ENCODE results near the gene ANXA2.

Gene ANXA2

DNA sequence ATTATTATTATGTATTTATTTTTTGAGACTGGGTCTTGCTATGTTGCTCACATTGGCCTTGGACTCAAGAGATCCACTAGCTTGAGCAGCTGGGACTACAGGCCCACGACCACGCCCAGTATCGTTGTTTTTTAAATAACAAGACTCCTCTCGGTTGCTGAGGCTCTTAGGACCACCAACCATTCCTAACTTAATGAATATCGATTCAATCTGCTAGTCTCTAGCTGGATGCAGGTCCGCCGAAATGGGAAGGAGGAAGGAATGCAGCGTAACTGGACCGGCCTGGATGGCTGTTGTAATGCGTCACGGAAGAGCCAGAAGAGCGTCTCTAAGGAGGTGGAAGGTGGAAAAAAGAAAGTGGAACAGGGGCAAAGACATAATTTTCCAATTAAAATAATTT, 1.7 kb downstream of the ANXA2 start:
- Histone ChIP-seq H3K27me3 (ENCODE audit: insufficient read depth, low read length) (peaks cover 8% of the 10 kb centered on the region; the same call in 1 of the 2 replicates), H3K9ac (ENCODE audit: low read depth, low read length) (peak overlapping the region; percentile 73; the same call in 1 of the 2 replicates), H3K27ac (ENCODE audit: low read depth, low read length) (no peak overlapping the region), H3K9me3 (ENCODE audit: insufficient read depth, low read depth, low read length) (no peaks in the 10 kb centered on the region), H3K4me1 (ENCODE audit: insufficient read depth, low read length) (peaks cover 69% of the 10 kb centered on the region), H3K36me3 (ENCODE audit: insufficient read depth, low read length) (peaks cover 28% of the 10 kb centered on the region), H3K4me3 (ENCODE audit: low read length) (peak overlapping the region; percentile 80)
- WGBS: 69% methylated on average over 11 of the region's 12 CpGs

DNA sequence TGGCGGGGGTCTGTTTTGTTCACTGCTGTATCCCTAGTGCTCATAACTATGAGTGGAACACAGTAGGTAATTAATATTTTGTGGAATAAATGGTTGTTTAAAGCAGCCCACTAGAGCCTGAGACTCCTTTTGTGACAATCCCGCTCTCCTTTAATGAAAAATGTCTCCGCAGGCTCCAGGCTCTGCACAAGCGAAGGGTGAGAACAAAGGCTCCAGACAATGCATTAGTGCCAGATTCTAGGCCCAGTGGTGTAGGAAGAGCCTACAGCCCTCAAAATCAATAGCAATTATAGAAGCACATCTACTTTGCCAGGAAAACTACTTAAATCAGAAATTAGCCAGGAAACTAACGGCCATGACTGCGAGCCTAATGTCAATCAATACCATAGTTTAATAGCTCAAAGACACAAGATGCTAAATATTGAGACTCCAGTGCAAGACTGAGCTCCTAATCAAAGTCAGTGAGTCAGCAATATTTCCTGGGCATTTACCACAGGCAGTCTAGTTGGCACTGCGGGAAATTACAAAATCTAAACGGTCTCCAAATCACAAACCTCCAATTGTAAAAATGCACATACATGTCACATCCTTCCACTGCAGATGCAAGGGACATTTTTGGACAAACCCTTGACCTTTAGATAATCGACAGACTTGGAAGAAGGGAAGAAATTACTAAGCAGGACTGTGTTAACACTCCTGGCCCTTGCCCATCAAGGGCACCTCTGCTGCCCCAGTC, 2.3 kb downstream of the ANXA2 start:
- Histone ChIP-seq H3K27ac (ENCODE audit: low read depth, low read length) (no peak overlapping the region; the same call in 1 of the 2 replicates), H3K9me3 (ENCODE audit: insufficient read depth, low read depth, low read length) (no peaks in the 10 kb centered on the region), H3K9ac (ENCODE audit: low read depth, low read length) (peak overlapping the region; percentile 73; the same call in 1 of the 2 replicates), H3K4me1 (ENCODE audit: insufficient read depth, low read length) (peaks cover 69% of the 10 kb centered on the region), H3K36me3 (ENCODE audit: insufficient read depth, low read length) (peaks cover 28% of the 10 kb centered on the region), H3K4me3 (ENCODE audit: low read length) (peak overlapping the region; percentile 80), H3K27me3 (ENCODE audit: insufficient read depth, low read length) (peaks cover 8% of the 10 kb centered on the region; the same call in 1 of the 2 replicates)
- WGBS: 95% methylated on average over 9 of the region's 9 CpGs

DNA sequence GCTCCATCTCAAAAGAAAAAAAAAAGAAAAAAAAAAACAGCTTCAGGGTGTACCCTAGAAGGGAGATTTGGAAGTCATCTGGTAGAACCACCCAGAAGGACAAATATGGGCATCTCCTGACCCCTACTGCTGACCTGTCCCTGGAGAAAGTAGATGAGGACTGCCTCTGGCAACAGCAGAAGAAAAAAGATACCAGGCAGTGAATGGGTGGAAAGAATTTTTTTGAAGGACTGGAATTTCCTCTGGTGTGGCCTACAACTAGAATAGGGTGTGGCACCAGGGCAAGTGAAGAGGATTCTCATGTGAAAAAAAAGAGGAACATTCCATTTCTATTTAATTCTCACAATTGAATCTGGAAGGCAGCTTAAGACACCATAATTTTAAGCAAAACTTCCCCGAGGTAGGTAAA, 3.1 kb downstream of the ANXA2 start:
- Histone ChIP-seq H3K27me3 (ENCODE audit: insufficient read depth, low read length) (peaks cover 8% of the 10 kb centered on the region; the same call in 1 of the 2 replicates), H3K27ac (ENCODE audit: low read depth, low read length) (no peak overlapping the region; the same call in 1 of the 2 replicates), H3K4me1 (ENCODE audit: insufficient read depth, low read length) (peaks cover 69% of the 10 kb centered on the region), H3K36me3 (ENCODE audit: insufficient read depth, low read length) (peaks cover 28% of the 10 kb centered on the region), H3K9ac (ENCODE audit: low read depth, low read length) (no peak overlapping the region), H3K9me3 (ENCODE audit: insufficient read depth, low read depth, low read length) (no peaks in the 10 kb centered on the region), H3K4me3 (ENCODE audit: low read length) (no peak overlapping the region; the same call in 1 of the 2 replicates)
- 100% methylated on average over 1 of the region's 1 CpG for WGBS

DNA sequence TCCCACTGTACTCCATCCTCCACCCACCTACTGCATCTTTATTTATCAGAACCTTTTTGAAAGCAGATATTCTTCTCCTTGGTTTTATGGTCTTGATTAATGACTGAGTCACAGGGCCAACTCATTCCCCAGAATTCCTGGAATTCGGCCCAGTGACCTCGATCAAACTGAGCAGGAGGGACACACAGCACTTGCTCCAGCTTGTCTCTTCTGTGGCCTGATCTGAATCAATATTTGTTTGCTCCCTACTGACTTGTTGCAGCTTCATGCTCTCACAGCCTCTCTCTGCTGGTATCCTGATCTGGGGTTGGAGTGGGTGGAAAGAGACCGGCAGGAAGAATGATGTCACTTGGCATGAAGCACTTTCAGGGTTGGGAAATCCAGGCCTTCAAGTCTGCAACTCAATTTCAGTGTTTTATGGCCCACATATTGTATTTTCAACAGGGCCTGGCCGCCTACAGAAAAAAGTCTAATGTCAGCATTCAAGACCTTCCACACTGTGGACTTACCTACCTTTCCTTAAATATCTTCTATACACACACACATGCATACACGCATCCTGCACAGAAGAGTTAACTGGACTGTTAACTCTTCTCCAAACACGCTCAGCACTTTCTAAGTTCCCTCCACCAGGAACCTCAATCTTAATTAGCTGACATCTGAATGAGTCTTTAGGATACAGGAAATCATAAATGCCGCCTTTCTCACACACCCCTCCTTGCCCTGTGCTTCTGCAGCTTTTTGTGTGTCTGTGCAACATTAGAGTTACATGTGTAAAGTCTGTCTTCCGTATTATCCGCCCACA, 4.6 kb downstream of the ANXA2 start:
- H3K27me3 ChIP-seq (ENCODE audit: insufficient read depth, low read length): no peaks in the 10 kb centered on the region
- WGBS: 79% methylated on average over 9 of the region's 9 CpGs
- H3K9me3 ChIP-seq (ENCODE audit: insufficient read depth, low read depth, low read length): no peaks in the 10 kb centered on the region
- peak overlapping the region; percentile 2; the same call in 1 of the 2 replicates for H3K27ac ChIP-seq (ENCODE audit: low read depth, low read length)
- H3K4me1 ChIP-seq (ENCODE audit: insufficient read depth, low read length): peaks cover 68% of the 10 kb centered on the region
- peaks cover 28% of the 10 kb centered on the region for H3K36me3 ChIP-seq (ENCODE audit: insufficient read depth, low read length)
- H3K4me3 ChIP-seq (ENCODE audit: low read length): no peak overlapping the region; the same call in 1 of the 2 replicates
- H3K9ac ChIP-seq (ENCODE audit: low read depth, low read length): peak overlapping the region; percentile 42

DNA sequence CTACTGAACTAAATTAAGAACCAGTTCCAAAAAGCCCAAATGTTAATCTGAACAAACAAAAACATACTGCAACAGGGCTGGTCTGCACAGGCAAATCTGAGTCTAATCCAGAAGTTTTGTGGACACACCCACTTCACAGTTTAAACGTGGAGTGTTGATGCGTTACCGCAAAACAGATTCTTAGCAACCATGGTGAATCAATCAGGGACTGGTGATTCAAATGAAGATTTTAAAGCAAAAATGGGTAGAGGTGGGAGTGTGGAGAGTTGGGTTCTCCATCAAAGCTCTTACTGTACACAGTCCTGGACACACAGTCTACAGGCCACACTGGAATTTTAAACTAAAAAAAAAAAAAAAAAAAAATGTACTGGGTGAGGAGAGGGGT, 5.2 kb downstream of the ANXA2 start:
- no peaks in the 10 kb centered on the region for H3K9me3 ChIP-seq (ENCODE audit: insufficient read depth, low read depth, low read length)
- no peaks in the 10 kb centered on the region for H3K27me3 ChIP-seq (ENCODE audit: insufficient read depth, low read length)
- WGBS: 67% methylated on average over 3 of the region's 3 CpGs
- no peak overlapping the region for H3K4me3 ChIP-seq (ENCODE audit: low read length)
- H3K27ac ChIP-seq (ENCODE audit: low read depth, low read length): peak overlapping the region; percentile 2; the same call in 1 of the 2 replicates
- peaks cover 28% of the 10 kb centered on the region for H3K36me3 ChIP-seq (ENCODE audit: insufficient read depth, low read length)
- peak overlapping the region; percentile 42; the same call in 1 of the 2 replicates for H3K9ac ChIP-seq (ENCODE audit: low read depth, low read length)
- H3K4me1 ChIP-seq (ENCODE audit: insufficient read depth, low read length): peaks cover 68% of the 10 kb centered on the region

DNA sequence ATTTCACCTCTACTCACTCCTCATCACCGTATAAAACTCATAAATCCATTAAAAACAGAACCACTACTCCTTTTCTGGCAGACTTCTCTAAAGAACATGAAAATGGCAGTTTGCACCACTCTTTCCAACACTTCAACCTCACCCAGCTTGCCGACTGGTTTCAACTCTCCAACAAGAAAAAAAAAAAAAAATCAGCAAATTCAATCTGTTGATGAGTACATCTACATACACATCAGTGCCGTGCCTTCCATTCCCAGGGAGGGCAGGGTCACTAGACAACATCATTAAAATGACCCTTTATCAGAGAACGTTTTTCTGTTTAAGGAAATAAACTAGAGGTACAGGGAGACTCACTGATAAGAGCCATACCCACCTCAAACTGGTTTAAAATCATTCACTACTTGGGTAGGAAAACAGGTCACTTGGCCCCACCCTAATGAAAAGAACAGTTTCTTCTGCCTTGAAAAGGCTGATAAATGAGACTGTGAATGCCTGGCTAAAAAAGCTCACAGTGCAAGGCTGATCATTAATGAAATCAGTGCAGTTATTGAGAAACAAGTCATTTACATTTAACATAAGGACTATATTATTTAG, 6.0 kb downstream of the ANXA2 start:
- Histone ChIP-seq H3K4me1 (ENCODE audit: insufficient read depth, low read length) (peaks cover 67% of the 10 kb centered on the region), H3K9me3 (ENCODE audit: insufficient read depth, low read depth, low read length) (no peaks in the 10 kb centered on the region), H3K4me3 (ENCODE audit: low read length) (no peak overlapping the region), H3K9ac (ENCODE audit: low read depth, low read length) (no peak overlapping the region), H3K27me3 (ENCODE audit: insufficient read depth, low read length) (no peaks in the 10 kb centered on the region), H3K27ac (ENCODE audit: low read depth, low read length) (peak overlapping the region; percentile 31), H3K36me3 (ENCODE audit: insufficient read depth, low read length) (peaks cover 28% of the 10 kb centered on the region)
- 19% methylated on average over 4 of the region's 4 CpGs for WGBS

DNA sequence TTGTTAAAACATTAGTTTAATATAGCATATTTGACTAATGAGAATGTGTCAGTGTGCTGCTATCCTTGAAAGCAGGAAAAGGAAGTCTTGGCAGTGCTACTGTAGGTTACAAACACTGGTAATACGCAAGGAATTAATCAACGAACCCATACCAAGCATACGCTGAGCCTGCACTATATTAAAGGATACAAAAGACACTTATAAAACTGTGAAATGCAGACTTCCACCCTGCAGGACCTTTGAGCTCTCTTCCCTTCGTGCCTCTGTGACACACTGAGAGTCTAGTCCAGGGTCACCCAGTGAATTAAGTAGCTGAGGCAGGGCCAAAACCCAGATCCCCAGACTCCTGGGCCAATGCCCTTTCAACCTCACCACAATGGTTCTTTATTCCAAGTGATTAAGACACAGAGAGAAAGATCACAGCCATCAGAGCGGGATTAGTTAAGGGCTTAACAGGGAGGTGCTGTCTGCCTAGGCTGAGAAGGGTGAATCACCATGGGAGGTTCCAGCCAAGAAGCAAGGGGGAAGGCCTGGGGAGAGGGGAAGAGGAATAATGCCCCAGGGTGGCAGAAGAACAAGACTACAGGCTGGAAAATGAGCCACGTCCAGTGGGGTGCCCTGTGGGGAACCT, 6.8 kb downstream of the ANXA2 start:
- Histone ChIP-seq H3K4me3 (ENCODE audit: low read length) (no peak overlapping the region), H3K36me3 (ENCODE audit: insufficient read depth, low read length) (peaks cover 28% of the 10 kb centered on the region), H3K27me3 (ENCODE audit: insufficient read depth, low read length) (no peaks in the 10 kb centered on the region), H3K9me3 (ENCODE audit: insufficient read depth, low read depth, low read length) (no peaks in the 10 kb centered on the region), H3K27ac (ENCODE audit: low read depth, low read length) (peak overlapping the region; percentile 53), H3K9ac (ENCODE audit: low read depth, low read length) (no peak overlapping the region), H3K4me1 (ENCODE audit: insufficient read depth, low read length) (peaks cover 59% of the 10 kb centered on the region)
- WGBS: 40% methylated on average over 6 of the region's 6 CpGs

DNA sequence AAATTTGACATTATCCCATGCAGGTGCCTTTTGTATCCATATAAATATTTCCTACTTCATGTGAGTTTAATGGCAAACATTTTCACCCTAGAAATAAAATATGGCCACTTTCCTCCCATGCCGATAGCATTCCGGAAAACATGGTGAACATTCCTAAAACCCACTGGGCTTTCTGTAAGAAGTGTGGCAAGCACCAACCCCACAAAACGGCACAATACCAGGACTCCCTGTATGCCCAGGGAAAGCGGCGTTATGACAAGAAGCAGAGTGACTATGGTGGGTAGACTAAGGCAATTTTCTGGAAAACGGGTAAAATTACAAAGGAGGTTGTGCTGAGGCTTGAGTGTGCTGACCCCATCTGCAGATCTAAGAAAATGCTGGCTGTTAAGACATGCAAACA, 7.6 kb downstream of the ANXA2 start:
- H3K9ac ChIP-seq (ENCODE audit: low read depth, low read length): no peak overlapping the region
- H3K36me3 ChIP-seq (ENCODE audit: insufficient read depth, low read length): peaks cover 27% of the 10 kb centered on the region
- H3K27ac ChIP-seq (ENCODE audit: low read depth, low read length): no peak overlapping the region
- no peak overlapping the region for H3K4me3 ChIP-seq (ENCODE audit: low read length)
- no peaks in the 10 kb centered on the region for H3K9me3 ChIP-seq (ENCODE audit: insufficient read depth, low read depth, low read length)
- WGBS: 85% methylated on average over 6 of the region's 6 CpGs
- H3K27me3 ChIP-seq (ENCODE audit: insufficient read depth, low read length): no peaks in the 10 kb centered on the region
- peaks cover 51% of the 10 kb centered on the region for H3K4me1 ChIP-seq (ENCODE audit: insufficient read depth, low read length)

DNA sequence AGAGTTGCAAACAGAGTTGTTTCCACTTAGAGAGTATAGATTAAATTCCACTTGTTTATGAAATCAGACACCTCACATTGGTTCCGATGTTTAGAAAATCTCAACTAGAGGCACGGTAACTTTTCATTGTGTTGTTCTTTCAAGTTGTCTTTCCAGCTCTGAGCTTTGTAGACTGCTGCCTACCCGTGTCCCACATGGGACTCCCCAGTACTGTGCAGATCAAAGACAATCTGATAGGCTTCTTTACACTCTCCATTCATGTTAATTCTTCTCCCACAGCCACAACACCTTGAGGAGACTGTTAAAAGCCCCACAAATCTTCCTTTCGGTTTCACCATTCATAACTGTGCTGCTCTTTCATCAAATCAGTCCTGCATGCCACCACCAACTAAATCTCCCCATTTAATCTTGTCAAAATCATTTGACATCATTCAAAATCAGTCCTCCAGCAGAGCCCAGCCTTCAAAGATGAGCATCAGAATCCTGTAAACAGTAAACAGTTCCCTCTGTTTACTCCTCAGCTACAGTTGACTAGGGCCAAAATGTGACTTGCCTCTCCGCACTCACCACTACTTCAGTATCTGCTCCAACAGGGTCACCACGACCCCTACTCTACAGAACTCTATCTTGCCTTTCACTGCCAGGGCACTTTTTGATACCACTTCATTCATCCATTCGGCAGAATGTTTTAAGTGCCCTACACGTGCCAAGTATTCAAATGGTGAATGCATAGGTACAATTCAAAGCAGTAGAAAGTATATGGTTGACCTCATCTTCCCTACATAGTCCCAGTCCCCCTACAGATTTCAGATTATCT, 8.3 kb downstream of the ANXA2 start:
- Histone ChIP-seq H3K4me3 (ENCODE audit: low read length) (no peak overlapping the region), H3K27ac (ENCODE audit: low read depth, low read length) (no peak overlapping the region), H3K9ac (ENCODE audit: low read depth, low read length) (no peak overlapping the region), H3K4me1 (ENCODE audit: insufficient read depth, low read length) (peaks cover 46% of the 10 kb centered on the region), H3K9me3 (ENCODE audit: insufficient read depth, low read depth, low read length) (no peaks in the 10 kb centered on the region), H3K36me3 (ENCODE audit: insufficient read depth, low read length) (peaks cover 29% of the 10 kb centered on the region), H3K27me3 (ENCODE audit: insufficient read depth, low read length) (no peaks in the 10 kb centered on the region)
- 76% methylated on average over 8 of the region's 8 CpGs for WGBS

DNA sequence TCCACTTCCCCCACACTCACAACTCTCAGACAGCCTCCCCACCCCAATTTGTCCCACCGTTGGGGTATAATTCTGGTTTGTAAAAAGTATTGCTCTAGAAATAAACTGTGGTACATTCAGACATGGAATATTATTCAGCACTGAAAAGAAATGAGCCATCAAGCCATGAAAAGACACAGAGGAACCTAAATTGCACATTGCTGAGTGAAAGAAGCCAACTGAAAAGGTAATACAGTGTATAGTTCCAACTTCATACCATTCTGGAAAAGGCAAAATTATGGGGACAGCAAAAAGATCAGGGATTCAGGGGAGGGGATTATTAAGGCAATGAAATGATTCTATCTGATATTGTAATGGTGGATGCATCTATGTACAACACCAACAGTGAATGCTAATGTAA, 10.5 kb downstream of the ANXA2 start:
- H3K27ac ChIP-seq (ENCODE audit: low read depth, low read length): no peak overlapping the region
- no peaks in the 10 kb centered on the region for H3K9me3 ChIP-seq (ENCODE audit: insufficient read depth, low read depth, low read length)
- peaks cover 32% of the 10 kb centered on the region for H3K4me1 ChIP-seq (ENCODE audit: insufficient read depth, low read length)
- H3K4me3 ChIP-seq (ENCODE audit: low read length): no peak overlapping the region
- H3K27me3 ChIP-seq (ENCODE audit: insufficient read depth, low read length): no peaks in the 10 kb centered on the region
- WGBS: 100% methylated on average over 1 of the region's 1 CpG
- no peak overlapping the region for H3K9ac ChIP-seq (ENCODE audit: low read depth, low read length)
- peaks cover 35% of the 10 kb centered on the region for H3K36me3 ChIP-seq (ENCODE audit: insufficient read depth, low read length)

Data from HUES64 (cell line).